Measurements from ENCODE around the gene PPFIA1. TPM values are rescaled to one million over a fixed set of nuclear protein-coding genes. Genes with fewer than 3 reads are reported as not detected.

Gene PPFIA1
- polyA plus RNA-seq, 1 donor: 28.7 TPM

DNA sequence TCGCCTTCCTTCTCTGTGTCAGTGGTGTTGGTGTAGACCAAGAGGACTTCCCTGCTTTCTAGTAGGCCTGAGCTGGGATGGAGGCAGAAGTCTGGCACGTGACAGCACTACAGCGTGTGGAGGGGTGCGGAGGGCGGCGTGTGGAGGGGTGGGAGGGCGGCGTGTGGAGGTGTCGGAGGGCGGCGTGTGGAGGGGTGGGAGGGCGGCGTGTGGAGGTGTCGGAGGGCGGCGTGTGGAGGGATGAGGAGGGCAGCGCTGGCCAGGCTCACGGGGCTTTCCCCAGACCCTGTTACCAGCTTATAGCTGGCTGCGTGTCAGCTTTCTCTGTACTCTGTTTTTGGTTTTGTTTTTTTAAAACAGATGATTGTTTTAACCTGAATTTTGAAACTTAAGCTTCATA lies 82.1 kb downstream of the PPFIA1 start:
- Histone ChIP-seq H3K4me3 (ENCODE audit: low read length) (no peak overlapping the region), H3K27me3 (ENCODE audit: control insufficient read depth, insufficient read depth, low read length) (no peaks in the 10 kb centered on the region), H3K9me3 (ENCODE audit: control insufficient read depth, low read depth, low read length) (no peaks in the 10 kb centered on the region), H3K27ac (ENCODE audit: low read length) (no peak overlapping the region), H3K4me1 (ENCODE audit: control insufficient read depth, insufficient read depth, low read length) (no peaks in the 10 kb centered on the region), H3K36me3 (ENCODE audit: control insufficient read depth, insufficient read depth, low read length) (peaks cover 53% of the 10 kb centered on the region)
- DNase-seq: no peak
- no CpG with 5 or more reads among the region's 19 CpGs for WGBS (ENCODE audit: insufficient coverage, low lambda C conversion rate)

DNA sequence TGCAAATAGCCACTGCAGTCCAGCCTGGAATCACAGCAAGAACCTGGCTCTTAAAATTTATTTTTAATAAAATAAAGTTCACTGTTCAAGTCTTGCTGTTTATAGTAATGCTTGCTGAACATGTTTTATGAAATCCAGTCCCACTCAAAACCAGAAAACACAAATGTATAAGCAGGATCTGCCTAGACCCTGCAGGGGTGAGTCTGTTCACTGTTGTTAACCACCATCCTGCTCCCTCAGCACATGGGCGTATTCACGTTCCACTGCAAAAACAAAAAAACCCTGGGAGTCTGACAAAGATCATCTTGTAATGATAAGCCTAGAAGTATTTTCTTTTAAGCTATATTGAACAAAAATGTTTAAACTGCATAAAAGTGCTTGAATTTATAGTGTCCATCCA lies 82.8 kb downstream of the PPFIA1 start:
- H3K36me3 ChIP-seq (ENCODE audit: control insufficient read depth, insufficient read depth, low read length): peaks cover 55% of the 10 kb centered on the region

DNA sequence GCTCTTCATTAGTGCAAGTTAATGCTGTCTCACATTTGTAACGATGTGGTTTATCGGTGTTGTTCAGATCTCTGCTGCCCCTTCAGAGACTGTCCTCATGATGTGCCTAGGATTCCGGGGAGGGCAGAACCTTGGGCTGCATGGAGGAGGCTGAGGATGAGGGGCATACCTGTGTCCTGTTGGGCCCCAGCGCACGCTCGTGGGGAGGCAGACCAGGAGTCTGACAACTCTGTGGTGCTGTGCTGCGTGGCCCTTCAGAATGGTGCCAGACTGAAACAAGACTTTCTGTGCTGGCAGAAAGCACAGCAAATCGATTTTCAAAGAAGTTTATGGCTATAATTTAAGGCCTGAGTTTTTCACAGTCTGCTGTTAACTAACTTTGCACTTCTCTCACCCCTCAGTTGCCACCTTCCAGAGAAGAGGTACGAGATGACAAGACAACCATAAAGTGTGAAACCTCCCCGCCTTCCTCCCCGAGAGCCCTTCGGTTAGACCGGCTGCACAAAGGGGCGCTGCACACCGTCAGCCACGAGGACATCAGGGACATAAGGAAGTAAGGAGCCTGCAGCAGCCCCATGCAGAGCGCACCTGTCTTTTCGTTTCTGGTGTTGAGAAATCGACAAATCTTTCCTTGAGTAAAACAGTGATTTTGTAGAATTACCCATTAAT lies 83.5 kb downstream of the PPFIA1 start:
- no peaks in the 10 kb centered on the region for H3K27me3 ChIP-seq (ENCODE audit: control insufficient read depth, insufficient read depth, low read length)
- 94% methylated on average over 3 of the region's 19 CpGs for WGBS (ENCODE audit: insufficient coverage, low lambda C conversion rate)
- H3K4me3 ChIP-seq (ENCODE audit: low read length): no peak overlapping the region
- no peak for DNase-seq
- H3K27ac ChIP-seq (ENCODE audit: low read length): no peak overlapping the region
- H3K36me3 ChIP-seq (ENCODE audit: control insufficient read depth, insufficient read depth, low read length): peaks cover 53% of the 10 kb centered on the region
- H3K9me3 ChIP-seq (ENCODE audit: control insufficient read depth, low read depth, low read length): no peaks in the 10 kb centered on the region
- H3K4me1 ChIP-seq (ENCODE audit: control insufficient read depth, insufficient read depth, low read length): no peaks in the 10 kb centered on the region

More for the DNA sequence above, 82.8 kb downstream of the PPFIA1 start:
- Histone ChIP-seq H3K4me3 (ENCODE audit: low read length) (no peak overlapping the region), H3K4me1 (ENCODE audit: control insufficient read depth, insufficient read depth, low read length) (no peaks in the 10 kb centered on the region), H3K27me3 (ENCODE audit: control insufficient read depth, insufficient read depth, low read length) (no peaks in the 10 kb centered on the region), H3K27ac (ENCODE audit: low read length) (no peak overlapping the region), H3K9me3 (ENCODE audit: control insufficient read depth, low read depth, low read length) (no peaks in the 10 kb centered on the region)
- 100% methylated on average over 2 of the region's 2 CpGs for WGBS (ENCODE audit: insufficient coverage, low lambda C conversion rate)
- no peak for DNase-seq

DNA sequence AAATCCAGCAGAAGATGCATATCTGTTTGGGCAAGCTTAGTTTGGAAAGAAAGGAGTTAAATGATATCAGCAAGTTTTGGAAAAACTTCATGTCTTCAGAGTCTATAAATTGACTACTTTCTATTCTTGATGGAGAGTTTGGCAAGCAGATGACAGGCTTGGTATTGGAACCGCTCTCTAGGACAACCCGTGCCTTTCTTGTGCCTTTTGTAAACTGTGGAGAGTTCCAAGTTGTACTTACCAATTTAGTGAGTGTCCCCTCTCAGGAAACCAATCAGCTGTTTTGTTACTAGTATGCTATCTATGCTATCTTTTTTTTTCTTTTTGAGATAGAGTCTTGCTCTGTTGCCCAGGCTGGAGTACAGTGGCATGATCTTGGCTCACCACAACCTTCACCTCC lies 84.1 kb downstream of the PPFIA1 start:
- Histone ChIP-seq H3K4me3 (ENCODE audit: low read length) (no peak overlapping the region), H3K4me1 (ENCODE audit: control insufficient read depth, insufficient read depth, low read length) (no peaks in the 10 kb centered on the region), H3K36me3 (ENCODE audit: control insufficient read depth, insufficient read depth, low read length) (peaks cover 54% of the 10 kb centered on the region), H3K9me3 (ENCODE audit: control insufficient read depth, low read depth, low read length) (no peaks in the 10 kb centered on the region), H3K27me3 (ENCODE audit: control insufficient read depth, insufficient read depth, low read length) (no peaks in the 10 kb centered on the region), H3K27ac (ENCODE audit: low read length) (no peak overlapping the region)
- no peak for DNase-seq
- no CpG with 5 or more reads among the region's 2 CpGs for WGBS (ENCODE audit: insufficient coverage, low lambda C conversion rate)

GRCh38 chr11:70358753-70359152 lies 88.3 kb downstream of the PPFIA1 start:
- WGBS (ENCODE audit: insufficient coverage, low lambda C conversion rate): 100% methylated on average over 3 of the region's 11 CpGs
- Histone ChIP-seq H3K27ac (ENCODE audit: low read length) (no peak overlapping the region), H3K4me3 (ENCODE audit: low read length) (no peak overlapping the region), H3K27me3 (ENCODE audit: control insufficient read depth, insufficient read depth, low read length) (no peaks in the 10 kb centered on the region), H3K36me3 (ENCODE audit: control insufficient read depth, insufficient read depth, low read length) (peaks cover 78% of the 10 kb centered on the region), H3K4me1 (ENCODE audit: control insufficient read depth, insufficient read depth, low read length) (no peaks in the 10 kb centered on the region), H3K9me3 (ENCODE audit: control insufficient read depth, low read depth, low read length) (no peaks in the 10 kb centered on the region)
- no peak for DNase-seq

- no peaks in the 10 kb centered on the region for H3K9me3 ChIP-seq (ENCODE audit: control insufficient read depth, low read depth, low read length)
- 89% methylated on average over 1 of the region's 8 CpGs for WGBS (ENCODE audit: insufficient coverage, low lambda C conversion rate)
- H3K4me1 ChIP-seq (ENCODE audit: control insufficient read depth, insufficient read depth, low read length): no peaks in the 10 kb centered on the region
- H3K4me3 ChIP-seq (ENCODE audit: low read length): no peak overlapping the region
- peaks cover 78% of the 10 kb centered on the region for H3K36me3 ChIP-seq (ENCODE audit: control insufficient read depth, insufficient read depth, low read length)
- no peak for DNase-seq
- no peak overlapping the region for H3K27ac ChIP-seq (ENCODE audit: low read length)
- H3K27me3 ChIP-seq (ENCODE audit: control insufficient read depth, insufficient read depth, low read length): no peaks in the 10 kb centered on the region
These were observed 89.1 kb downstream of the PPFIA1 start for GRCh38 chr11:70359451-70360205.

DNA sequence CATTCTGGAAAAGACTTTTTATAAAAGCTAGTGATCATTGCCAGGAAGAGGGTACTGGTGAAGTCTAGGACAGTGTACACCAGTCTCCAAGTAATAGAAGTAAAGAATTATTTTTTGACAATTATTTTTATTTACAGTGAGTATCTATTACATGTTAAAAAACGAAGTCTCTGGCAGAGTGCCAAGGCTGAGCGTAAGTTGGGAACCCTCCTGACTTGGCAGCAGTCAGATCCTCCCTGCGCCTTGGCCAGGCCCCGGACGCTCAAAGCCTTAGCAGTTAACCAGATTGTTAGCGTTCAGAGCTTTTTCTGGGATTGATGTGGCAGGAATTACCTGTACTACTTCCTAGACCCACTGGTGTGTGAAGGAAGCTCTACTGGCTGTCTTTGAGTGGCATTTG lies 89.7 kb downstream of the PPFIA1 start:
- peaks cover 78% of the 10 kb centered on the region for H3K36me3 ChIP-seq (ENCODE audit: control insufficient read depth, insufficient read depth, low read length)
- H3K4me1 ChIP-seq (ENCODE audit: control insufficient read depth, insufficient read depth, low read length): no peaks in the 10 kb centered on the region
- H3K27me3 ChIP-seq (ENCODE audit: control insufficient read depth, insufficient read depth, low read length): no peaks in the 10 kb centered on the region
- no peak overlapping the region for H3K4me3 ChIP-seq (ENCODE audit: low read length)
- no peaks in the 10 kb centered on the region for H3K9me3 ChIP-seq (ENCODE audit: control insufficient read depth, low read depth, low read length)
- H3K27ac ChIP-seq (ENCODE audit: low read length): no peak overlapping the region
- whole genome bisulfite sequencing (ENCODE audit: insufficient coverage, low lambda C conversion rate): 90% methylated on average over 2 of the region's 6 CpGs
- no peak for DNase-seq

DNA sequence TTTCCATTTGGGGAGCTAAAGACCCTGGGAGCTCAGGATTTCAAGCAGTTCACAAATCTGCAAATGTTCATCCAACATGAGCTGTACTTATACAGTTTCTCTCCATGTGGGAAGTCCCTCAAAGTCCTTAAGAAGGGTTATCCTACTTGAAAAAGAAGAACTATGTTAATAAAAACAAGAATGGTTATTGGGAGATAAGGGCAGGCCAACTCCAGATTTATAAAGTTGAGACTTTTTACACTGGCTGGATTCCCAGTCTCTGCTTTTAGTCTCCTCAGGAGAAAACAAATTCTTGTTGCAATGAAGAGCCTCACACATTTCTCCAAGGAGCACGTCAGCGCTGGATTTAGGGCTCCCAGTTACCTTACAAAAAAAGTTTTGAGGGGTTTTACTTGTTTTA lies 93.7 kb downstream of the PPFIA1 start:
- WGBS (ENCODE audit: insufficient coverage, low lambda C conversion rate): no CpG with 5 or more reads among the region's 2 CpGs
- Histone ChIP-seq H3K27me3 (ENCODE audit: control insufficient read depth, insufficient read depth, low read length) (no peaks in the 10 kb centered on the region), H3K36me3 (ENCODE audit: control insufficient read depth, insufficient read depth, low read length) (peaks cover 67% of the 10 kb centered on the region), H3K4me3 (ENCODE audit: low read length) (no peak overlapping the region), H3K27ac (ENCODE audit: low read length) (no peak overlapping the region), H3K4me1 (ENCODE audit: control insufficient read depth, insufficient read depth, low read length) (no peaks in the 10 kb centered on the region), H3K9me3 (ENCODE audit: control insufficient read depth, low read depth, low read length) (no peaks in the 10 kb centered on the region)
- no peak for DNase-seq

- H3K9me3 ChIP-seq (ENCODE audit: control insufficient read depth, low read depth, low read length): no peaks in the 10 kb centered on the region
- no peak for DNase-seq
- peaks cover 60% of the 10 kb centered on the region for H3K36me3 ChIP-seq (ENCODE audit: control insufficient read depth, insufficient read depth, low read length)
- WGBS (ENCODE audit: insufficient coverage, low lambda C conversion rate): no CpG with 5 or more reads among the region's 25 CpGs
- no peak overlapping the region for H3K4me3 ChIP-seq (ENCODE audit: low read length)
- H3K27me3 ChIP-seq (ENCODE audit: control insufficient read depth, insufficient read depth, low read length): no peaks in the 10 kb centered on the region
- H3K4me1 ChIP-seq (ENCODE audit: control insufficient read depth, insufficient read depth, low read length): no peaks in the 10 kb centered on the region
- no peak overlapping the region for H3K27ac ChIP-seq (ENCODE audit: low read length)
These were observed 94.5 kb downstream of the PPFIA1 start for GRCh38 chr11:70364745-70365543.

DNA sequence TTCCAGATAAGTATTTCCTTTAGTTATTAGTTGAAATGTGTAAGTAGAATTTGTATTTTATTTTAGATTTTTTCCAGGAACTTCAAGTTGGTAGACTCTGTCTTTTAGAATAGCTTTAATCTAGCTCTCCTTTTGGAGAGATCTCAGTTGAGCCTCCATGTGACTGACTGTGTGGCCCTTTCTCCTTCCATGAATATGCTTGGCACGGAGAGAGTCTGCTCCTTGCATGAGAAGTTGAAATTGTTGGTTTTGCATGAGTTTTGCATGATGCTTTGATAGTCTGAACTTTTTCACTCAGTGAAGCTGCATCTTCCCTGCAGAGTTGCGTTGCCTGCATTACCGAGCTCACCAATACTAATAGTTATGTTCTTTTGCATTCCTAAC lies 95.0 kb downstream of the PPFIA1 start:
- H3K27ac ChIP-seq (ENCODE audit: low read length): no peak overlapping the region
- H3K4me3 ChIP-seq (ENCODE audit: low read length): no peak overlapping the region
- no peak for DNase-seq
- H3K9me3 ChIP-seq (ENCODE audit: control insufficient read depth, low read depth, low read length): no peaks in the 10 kb centered on the region
- H3K4me1 ChIP-seq (ENCODE audit: control insufficient read depth, insufficient read depth, low read length): no peaks in the 10 kb centered on the region
- H3K27me3 ChIP-seq (ENCODE audit: control insufficient read depth, insufficient read depth, low read length): no peaks in the 10 kb centered on the region
- WGBS (ENCODE audit: insufficient coverage, low lambda C conversion rate): no CpG with 5 or more reads among the region's 3 CpGs
- H3K36me3 ChIP-seq (ENCODE audit: control insufficient read depth, insufficient read depth, low read length): peaks cover 54% of the 10 kb centered on the region

All from large intestine (tissue), 3 donors.